GM18867 (cell line): ENCODE results near the gene NAP1L5.
A peak's percentile ranks its signal among the peaks of the same experiment; 100 is the strongest.

Experiments
- ATAC-seq: cut with Tn5 transposase; IDR thresholded peaks from one replicate; pipeline ENCODE4 v1.9.1; 2021; ENCODE audit warnings: mild to moderate bottlenecking, moderate library complexity; ENCODE audit not compliant: unreplicated experiment

The NAP1L5 gene

DNA sequence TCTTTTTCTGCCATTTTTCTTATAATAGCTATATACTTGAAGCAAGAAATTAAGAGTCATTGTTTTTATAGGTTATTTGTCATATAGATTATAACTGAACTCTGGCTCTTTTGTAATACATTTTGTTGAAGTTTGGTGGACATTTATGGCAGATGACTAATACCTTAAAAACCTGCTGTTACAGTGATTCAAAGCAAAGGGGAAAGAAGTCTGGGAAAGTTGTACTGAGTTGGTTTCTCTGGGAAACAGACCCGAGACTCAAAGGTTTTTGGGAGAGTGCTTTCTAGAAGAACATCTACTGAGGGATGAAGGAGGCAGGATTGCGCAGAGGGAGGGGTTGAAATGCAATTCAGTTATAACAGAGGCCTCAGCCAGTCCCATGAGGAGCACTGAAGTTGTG lies 35.9 kb downstream of the NAP1L5 start:
- no peak for ATAC-seq

DNA sequence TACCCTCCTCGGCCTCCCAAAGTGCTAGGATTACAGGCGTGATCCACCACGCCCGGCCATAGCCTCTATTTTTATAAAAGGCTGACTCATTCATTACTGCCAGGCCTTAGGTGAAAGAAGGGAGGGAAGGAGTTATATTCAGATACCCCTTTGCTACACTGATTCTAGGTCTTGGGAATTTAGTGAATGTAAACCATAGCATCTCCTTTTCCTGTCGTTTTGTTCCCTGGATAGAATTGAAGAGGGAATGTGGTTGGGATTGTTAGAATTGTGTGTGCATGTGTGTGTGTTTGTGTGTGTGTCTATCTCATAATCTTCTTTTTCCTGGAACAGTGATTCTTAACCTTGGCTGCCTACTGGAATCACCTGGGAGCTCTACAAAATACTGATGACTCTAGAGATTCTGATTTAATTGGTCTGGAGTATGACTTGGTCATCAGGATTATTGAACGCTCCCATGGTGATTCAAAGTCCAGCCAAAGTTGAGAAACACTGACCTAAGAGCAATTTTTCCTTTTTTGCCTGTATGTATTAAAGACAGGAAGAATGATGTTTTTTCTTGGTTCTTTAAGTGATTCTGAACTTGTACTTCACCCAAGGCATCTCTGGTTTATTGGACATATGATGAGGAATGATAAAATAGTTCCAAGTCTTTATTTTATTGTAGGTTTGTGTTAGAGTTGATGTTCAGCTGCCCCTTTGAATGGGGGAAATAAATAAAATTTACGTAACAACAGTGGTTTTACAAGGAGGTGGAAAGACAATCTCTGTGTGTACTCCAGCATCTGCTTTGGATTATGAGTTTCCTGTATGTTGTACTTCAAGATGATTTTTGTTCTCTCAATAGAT lies 37.0 kb downstream of the NAP1L5 start:
- ATAC-seq = no peak

DNA sequence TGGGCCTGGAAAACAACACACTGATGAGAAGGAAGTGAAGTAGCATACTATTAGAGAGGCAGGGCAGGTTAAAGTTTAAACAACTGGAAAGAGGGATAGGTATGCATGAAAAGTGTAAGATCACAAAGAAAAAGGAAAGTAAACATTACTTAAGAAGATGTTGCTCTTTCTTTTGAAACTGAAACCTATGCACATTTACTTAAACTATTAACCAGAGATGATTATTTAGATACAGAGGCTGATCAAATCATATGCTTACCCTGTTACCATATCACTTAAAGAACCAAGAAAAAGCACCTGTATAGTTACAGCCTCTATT lies 37.8 kb downstream of the NAP1L5 start:
- no peak for ATAC-seq

DNA sequence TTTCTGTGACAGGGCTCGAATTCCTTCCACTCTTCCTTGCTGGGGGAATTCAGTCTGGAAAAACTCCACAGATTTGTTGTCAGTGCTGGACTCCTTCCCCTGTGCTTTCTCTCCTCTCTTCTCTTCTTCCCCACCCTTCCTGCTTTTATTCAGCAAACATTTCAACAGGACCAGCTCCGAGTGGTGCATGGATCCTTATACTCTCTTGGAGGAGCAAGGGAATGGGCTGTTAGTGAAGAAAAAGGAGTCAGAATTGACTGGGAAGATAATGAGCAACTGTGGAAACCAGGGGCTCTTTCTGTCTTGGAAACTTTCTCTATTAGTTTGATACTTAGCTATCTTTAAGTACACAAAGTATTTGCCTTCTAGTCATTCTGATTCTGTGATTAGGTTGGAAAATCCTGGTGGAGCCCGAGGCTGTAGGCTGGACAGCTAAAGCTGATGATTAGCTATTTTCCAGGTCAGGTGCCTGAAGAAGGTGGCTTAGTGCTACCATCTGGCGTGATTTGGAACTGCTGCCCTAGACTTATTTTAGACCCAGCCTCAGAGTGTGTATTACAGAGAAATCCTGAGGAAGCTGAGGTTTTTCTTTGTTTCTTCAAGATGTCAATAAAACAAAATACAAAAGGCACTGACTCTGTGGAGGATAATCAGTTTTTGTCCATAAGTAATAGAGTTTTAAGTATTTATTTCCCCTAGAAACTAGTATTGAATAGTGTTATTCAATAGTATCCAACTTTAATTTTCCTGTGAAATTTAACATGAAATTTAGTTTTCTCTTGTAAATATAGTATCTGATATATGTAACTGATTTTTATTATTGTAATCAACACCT lies 38.4 kb downstream of the NAP1L5 start:
- peak; percentile 85 for ATAC-seq

DNA sequence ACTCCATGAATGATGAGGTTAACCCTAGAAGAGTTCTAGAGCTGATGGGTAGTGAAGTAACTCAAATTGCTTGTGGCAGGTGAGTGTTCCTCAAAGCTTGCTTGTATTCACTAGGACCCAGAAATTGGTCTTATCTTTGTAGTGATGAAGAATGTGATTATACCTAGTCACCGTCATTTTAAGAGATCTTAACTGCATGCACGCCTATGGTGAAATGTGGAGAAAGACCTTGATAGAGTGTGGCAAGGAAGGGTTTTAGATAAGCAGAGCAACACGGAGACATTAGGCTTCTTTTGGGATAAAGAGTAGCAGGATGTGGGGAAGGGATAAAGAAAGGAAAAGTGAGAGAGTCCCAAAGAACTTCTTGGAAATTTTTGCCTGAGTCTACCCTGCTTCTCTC lies 42.4 kb downstream of the NAP1L5 start:
- ATAC-seq = no peak

DNA sequence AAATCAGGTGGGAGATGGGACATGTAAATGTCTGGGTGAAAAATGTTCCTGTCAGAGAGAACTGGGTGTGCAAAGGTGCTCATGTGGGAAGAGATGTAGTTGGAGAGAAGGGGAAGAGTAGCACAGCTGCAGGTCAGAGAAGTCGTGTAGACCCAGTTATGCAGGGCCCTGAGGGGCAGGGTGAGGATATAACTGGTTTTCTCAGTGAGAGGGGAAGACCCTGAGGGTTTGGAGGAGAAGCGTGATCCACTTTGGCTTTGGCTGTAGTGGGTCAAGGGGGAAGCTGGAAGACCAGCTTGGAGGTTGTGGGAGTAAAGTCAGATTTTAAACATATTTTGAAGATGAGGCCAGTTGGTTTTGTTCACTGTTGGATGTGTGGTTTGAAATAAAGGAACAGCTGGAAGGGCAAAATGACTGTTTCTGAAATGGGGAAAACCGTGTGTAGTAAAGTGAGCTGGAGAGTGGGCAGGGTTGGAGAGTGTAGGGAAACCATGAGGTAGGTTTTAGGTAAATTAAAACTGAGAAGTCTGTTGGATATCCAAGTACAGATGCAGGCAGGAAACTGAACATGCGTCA lies 44.2 kb downstream of the NAP1L5 start:
- no peak for ATAC-seq

DNA sequence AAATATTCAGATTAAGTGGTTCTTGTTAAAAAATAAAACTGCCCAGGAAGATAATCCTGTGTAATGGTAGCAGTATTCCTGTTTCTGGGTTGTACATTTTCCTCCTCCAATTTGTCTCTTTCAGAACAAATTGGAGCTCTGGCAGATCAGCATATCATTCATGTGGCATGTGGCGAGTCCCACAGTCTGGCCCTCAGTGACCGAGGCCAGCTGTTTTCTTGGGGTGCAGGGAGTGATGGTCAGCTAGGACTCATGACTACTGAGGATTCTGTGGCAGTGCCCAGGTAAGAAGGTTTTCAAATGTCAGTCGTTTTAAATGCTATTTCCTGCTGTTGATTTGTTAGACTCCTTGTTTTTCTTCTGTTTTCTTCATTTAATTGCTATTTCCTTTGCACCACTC lies 47.9 kb downstream of the NAP1L5 start:
- ATAC-seq = no peak

DNA sequence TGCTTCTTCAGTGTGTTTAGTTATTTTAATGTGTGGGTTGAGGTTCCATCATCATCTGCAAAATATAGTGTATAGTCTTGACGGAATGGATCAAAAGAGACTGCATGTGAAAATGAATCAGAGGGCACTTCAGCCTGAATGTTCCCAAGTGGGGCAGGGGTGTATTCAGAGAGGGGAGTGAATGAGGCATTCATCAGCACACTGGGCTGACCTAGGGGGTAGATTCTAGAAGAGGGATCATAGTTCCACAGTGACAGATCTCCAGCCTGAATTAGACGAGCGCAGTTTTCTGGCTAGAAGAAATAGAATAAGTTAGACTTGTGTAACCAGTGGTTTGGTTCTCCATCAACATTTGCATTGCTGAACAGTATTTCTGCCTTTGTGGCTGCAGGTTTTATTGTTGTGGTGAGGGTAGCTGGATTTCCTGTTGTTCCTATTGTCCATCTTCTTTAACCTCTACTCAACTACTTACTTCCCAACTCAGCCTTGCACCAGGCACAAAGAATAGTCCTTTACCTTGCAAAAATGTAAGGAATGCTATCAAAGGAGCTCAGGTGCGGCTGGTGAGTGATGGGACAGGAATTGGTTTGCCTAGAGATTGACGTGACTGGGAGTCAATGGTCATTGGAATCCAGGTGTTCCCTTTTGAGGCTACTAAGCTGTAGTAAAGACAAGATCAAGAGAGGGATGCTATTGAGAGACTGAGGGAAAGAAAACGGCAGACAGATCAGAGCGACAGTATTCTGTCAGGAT lies 50.9 kb downstream of the NAP1L5 start:
- ATAC-seq = no peak

DNA sequence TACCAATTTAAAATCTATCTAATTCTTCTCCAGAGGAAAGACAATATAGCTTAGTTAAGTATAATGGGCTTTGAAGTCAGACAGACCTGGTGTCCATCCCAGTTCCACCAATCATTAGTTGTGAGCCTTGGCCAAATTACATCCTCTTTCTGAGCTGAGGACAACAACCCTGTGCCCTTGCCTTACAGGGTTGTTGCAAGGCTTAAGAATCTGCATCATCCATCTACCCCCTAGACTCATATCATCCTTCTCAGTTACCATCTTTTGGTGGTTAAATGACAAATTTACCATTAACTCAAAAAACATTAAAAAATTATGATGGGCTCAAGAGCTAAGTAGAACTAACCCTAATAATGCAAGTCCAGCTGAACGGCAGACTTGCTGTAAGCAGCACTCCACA lies 51.6 kb downstream of the NAP1L5 start:
- no peak for ATAC-seq
